Activated CD8-positive, alpha-beta memory T cell treated with anti-CD3 and anti-CD28 coated beads, Interleukin-2, amount 50 U/mL, for 4 hours (primary cell): ENCODE data around the gene CMSS1.
"Not testable (repeated sequence)": the region's sequence is repeated elsewhere in the genome, so short reads cannot be mapped to it uniquely, and the experiment has no call there.

Source experiments
- DNase-seq: peaks from one replicate; pipeline ENCODE4 v3.0.0-alpha.2; 2020

The CMSS1 gene

DNA sequence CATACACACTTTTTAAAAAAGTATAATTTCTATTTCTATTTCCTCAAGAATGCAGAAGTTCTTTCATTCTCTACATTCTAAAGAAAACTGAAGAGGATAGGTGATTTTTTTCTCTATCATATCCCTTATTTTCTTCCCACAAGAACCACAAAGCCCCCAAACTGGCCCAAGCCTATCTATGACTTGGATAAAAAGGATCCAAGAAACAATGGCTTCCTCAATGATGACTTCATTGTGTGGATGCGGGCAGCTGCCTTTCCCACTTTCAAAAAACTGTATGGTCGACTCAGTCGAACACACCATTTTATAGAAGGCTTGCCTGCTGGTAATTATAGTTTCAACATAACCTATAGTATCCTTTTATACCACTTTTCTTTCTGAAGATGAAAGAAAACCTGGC, 390.2 kb downstream of the CMSS1 start:
- no peak for DNase-seq

DNA sequence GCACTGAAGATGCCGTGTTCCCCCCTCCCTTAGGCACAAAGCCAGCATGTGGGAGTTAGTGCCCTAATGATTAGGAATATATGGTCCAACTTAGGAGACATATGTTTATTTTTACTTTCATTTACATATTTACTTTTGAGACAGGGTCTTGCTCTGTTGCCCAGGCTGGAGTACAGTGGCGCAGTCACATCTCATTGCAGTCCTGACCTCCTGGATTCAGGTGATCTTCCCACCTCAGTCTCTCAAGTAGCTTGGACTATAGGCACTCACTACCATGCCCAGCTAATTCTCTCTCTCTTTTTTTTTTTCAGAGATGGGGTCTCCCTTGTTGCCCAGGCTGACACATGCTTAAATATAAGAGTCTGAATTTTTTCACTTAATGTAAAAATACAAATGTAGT, 391.5 kb downstream of the CMSS1 start:
- no peak for DNase-seq

DNA sequence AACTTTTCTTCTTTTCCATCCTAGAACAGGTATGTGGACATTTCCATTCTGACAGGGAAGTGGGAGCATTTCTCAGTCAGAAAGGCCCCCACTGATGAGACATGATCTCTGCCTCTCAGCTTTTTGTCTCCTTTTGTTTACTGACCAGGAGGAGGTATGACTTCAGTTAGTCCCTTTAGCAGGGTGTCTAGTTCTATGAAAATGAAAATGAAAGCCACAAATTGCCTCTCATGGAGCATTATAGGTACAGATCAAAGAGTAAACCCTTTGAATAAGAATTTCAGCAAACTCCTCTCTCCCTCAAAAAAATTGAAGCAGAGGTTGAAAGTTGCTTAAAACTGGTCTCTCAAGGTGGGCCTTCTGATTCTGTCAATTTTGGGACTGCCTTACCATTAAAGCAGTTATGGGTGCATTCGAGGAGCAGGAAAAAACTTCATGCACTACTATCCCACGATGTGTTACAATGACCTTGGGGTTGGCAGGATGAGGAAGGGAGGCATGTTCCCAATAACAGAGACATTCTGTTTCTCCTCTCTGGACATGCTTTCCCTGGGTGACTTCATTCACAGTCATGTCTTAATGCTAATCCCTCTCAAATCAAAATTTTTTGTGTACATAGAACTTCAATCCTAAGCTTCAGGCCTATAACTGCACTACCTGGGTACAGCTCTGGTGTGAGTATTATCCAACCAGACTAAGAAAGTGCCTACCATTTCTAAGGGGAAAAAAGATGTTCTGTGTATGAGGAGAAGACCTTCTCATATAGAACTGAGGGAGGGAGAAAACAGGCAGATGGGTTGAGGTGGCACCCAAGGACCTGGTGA, 392.5 kb downstream of the CMSS1 start:
- no peak for DNase-seq

DNA sequence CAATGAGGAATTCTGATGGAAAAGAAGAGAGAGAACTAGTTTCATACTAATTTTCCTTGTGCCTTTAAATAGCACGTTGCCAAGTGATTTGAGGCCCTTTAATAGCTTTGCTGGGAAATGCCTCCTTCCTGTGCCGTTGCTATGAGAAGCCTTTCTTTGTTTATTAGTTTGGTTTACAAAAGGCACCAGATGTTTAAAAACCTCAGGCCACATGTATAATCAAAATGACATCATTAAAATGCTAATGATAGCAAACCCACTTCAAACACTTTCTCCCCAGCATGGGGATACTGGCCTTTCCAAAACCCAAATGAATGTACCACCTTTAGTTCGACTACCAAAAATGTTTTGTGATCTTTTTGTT, 393.1 kb downstream of the CMSS1 start:
- no peak for DNase-seq

DNA sequence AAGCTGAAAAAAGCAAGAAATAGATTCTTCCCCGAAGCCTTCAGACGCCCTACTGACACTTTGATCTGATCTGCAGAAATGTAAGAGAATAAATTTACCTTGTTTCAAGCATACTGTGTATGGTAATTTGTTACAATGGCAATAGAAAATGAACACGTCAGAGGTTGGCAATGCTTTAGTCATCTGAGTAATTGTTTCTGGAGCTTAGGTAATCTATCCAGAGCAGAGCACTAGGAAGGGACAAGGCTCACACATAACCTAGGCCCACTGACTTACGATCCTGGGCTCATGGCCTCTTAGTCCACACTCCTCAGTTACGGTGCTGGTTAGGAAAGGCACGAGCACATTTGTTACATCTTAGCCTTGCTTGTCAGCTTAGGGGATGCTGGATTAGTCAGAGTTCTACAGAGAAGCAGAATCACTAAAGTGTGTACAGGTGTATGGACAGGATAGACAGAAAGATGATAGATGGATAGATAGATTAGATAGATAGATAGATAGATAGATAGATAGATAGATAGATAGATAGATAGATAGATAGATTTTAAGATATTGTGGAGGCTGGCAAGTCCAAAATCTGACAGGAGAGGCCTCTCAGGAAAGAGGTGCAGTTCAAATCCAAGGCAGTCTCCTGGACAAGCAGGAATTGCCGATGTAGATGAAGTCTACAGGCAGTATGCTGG, 396.4 kb downstream of the CMSS1 start:
- no peak for DNase-seq

DNA sequence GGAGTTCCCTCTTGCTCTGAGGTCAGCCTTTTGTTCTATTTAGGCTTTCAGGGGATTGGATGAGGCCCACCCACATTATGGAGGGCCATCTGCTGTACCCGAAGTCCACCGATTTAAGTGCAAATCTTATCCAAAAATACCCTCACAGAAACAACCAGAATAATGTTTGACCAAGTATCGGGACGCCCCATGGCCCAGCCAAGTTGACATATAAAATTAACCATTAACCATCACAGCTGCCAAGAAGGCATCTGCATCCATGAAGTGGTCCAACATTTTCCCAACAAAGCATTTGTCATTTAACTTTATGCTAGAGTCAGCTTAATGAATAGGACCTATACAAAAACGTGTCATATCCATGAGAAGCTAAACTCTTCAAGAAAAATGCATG, 396.9 kb downstream of the CMSS1 start:
- no peak for DNase-seq

DNA sequence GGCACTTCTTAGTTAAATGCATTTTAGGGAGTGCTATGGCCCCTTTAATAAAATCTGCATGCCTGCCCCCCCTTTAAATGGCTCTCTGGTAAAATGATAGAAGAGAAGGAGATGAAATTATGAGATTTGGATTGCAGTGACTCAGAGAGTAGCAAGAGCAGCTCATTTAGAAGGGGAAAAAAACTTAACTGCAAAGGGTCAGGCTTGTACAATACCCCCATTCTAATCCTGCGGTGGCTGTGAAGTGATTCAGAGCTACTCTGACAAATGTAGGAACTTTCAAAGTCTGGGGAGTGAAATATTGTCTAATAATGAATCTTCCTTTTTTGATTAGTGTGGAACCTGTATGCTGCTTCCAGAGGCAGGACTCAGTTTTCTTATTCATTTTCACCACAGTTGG, 399.1 kb downstream of the CMSS1 start:
- no peak for DNase-seq

DNA sequence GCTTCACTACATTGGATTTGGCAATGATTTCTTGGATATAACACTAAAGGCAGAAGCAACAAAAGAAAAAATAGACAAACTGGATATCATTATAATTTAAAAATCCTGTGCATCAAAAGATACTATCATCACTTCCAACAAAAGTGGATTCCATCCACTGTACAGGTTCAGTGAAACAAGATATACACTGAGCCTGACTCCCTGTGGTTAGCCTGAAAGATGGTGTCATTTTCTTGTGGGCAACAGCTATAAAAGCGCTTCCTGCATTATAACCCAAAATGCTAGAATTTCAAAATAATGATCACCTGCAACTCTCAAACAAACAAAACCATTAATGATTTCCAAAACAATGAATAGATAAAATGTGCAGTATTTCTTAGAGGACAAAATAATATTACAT, 403.5 kb downstream of the CMSS1 start:
- no peak for DNase-seq

DNA sequence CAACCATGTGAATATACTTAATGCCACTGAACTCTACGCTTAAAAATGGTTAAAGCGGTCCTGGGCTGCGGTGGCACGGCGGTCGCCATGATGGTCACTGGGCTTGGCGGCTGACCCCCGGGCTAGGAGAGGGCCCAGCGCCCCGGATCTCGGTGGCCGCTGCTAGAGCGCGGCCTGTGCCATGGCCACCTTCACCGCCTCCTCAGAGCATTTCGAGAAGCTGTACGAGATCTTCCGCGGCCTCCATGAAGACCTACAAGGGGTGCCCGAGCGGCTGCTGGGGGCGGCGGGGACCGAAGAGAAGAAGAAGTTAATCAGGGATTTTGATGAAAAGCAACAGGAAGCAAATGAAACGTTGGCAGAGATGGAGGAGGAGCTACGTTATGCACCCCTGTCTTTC, 407.5 kb downstream of the CMSS1 start:
- no peak for DNase-seq

DNA sequence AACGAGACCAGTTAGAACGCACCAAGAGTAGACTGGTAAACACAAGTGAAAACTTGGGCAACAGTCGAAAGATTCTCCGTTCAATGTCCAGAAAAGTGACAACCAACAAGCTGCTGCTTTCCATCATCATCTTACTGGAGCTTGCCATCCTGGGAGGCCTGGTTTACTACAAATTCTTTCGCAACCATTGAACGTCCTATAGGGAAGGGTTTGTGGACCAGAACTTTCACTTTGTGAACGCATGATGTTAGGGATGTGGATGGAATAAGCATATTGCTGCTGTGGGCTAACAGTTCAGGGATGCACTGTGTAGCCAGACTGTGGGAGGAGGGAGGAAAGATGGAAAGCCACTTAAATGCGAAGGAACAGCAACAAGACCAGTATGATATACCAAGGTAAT, 408.2 kb downstream of the CMSS1 start:
- no peak for DNase-seq

DNA sequence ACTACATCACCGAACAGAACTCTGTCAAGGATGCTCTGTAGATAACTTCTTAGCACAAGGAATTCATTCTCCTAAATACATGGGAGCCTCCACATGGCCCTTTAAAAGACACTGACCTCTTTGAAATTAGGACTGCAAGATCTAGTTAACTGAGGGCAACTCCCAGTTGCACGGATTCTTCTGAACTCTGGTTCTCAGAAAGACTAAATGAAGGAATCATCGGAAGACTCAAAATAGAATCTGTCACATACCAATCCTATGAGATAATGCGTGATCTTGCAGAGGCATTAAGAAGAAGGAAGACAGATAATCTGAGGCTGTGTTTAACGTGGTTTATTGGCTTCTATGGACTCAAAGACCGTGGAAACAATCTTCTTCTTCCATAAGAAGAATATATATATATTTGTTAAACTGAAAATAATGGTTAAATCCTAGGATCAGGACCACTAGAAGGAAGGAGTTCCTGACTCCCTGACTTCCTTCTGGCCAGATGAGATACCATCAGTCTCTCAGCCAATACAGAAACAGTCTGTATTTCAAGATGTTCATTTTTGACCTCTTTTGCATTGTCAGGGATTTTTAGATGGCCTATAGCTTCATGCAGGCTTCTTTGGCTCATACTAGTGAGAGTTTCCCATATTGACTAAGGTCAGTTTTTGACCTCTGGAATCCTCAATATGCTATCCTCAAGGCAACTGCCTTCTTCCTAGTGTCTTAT, 409.2 kb downstream of the CMSS1 start:
- DNase-seq: no peak

DNA sequence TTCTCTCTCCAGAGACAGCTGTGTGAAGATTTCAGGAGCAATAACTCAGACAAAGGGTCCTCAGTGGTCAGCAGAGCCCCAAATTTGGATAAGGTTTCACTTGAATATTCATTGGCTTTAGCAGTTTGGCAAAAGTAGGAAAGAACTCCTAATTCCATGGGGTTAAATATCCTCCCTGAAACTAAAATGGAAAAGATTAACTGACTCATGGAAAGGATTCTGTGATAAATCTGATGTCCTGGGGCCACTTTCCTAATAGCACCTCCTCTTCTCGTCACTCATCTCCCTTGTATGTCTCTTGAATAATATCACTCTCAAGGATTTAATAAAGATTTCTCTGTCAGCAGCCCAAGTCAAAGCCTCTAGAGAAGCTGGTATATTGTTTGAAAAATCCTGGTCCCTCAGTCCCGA, 409.9 kb downstream of the CMSS1 start:
- no peak for DNase-seq

DNA sequence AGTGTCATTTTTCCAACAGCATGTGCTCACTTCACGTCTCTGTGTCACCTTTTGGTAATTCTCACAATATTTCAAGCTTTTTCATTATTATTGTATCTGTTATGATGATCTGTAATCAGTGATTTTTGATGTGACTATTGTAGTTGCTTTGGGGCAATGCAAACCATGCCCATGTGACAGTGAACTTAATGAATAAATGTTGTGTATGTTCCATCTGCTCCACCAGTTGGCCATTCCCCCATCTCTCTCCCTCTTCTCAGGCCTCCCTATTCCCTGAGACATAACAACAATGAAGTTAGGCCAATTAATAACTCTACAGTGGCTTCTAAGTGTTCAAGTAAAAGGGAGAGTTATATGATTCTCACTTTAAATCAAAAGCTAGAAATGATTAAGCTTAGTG, 410.6 kb downstream of the CMSS1 start:
- no peak for DNase-seq

DNA sequence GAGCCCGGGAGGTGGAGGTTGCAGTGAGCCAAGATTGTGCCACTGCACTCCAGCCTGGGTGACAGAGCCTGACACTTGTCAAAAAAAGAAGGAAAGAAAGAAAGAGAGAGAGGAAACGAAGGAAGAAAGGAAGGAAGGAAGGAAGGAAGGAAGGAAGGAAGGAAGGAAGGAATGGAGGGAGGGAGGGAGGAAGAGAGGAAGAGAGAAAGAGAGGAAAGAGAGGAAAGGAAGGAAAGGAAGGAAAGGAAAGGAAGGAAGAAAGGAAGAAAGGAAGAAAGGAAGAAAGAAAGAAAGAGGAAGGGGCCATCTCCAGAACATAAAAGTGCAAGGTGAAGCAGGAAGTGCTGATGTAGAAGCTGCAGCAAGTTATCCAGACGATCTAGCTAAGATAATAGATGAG, 411.5 kb downstream of the CMSS1 start:
- not testable (repeated sequence) for DNase-seq

DNA sequence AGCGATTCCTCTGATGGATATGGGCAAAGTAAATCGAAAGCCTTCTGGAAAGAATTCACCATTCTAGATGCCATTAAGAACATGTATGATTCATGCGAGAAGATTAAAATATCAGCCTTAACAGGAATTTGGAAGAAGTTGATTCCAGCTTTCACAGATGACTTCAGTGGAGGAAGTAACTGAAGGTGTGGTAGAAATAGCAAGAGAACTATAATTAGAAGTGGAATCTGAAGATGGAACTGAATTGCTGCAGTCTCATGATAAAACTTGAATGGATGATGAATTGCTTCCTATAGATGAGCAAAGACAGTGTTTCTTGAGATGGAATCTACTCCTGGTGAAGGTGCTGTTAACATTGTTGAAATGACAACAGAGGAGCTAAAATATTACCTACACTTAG, 413.0 kb downstream of the CMSS1 start:
- no peak for DNase-seq
